Smooth muscle cell (in vitro differentiated cells): ENCODE data around the gene PRPS1. TPM values are rescaled to one million over a fixed set of nuclear protein-coding genes. Genes with fewer than 3 reads are reported as not detected.

Source experiments
- DNase-seq: peaks from one replicate; lab custom pipeline; 2025; ENCODE audit not compliant: unreplicated experiment; lab: John Stamatoyannopoulos, UW
- H2AFZ ChIP-seq: fragments of 200-600 bp; sonication (generic); 2 replicates; pipeline ENCODE4 v1.6.0; 2016; ENCODE audit warnings: antibody characterized with exemption, low read depth, mild to moderate bottlenecking
- H3F3A ChIP-seq: fragments of 200-600 bp; sonication (generic); 2 replicates; pipeline ENCODE4 v1.6.0; 2017; ENCODE audit warnings: antibody characterized with exemption, low read depth
- H3K27ac ChIP-seq: fragments of 200-600 bp; sonication (generic); 2 replicates; pipeline ENCODE4 v1.5.1; 2016; ENCODE audit warnings: low read depth, mild to moderate bottlenecking
- H3K27me3 ChIP-seq: fragments of 200-600 bp; sonication (generic); 2 replicates; pipeline ENCODE4 v1.6.1; 2016; ENCODE audit warnings: low read depth, mild to moderate bottlenecking
- H3K36me3 ChIP-seq: fragments of 200-600 bp; sonication (generic); 2 replicates; pipeline ENCODE4 v1.5.1; 2016; ENCODE audit warnings: low read depth
- H3K4me1 ChIP-seq: fragments of 200-600 bp; sonication (generic); 2 replicates; pipeline ENCODE4 v1.5.1; 2016; ENCODE audit warnings: low read depth
- H3K4me2 ChIP-seq: fragments of 200-600 bp; sonication (generic); 2 replicates; pipeline ENCODE4 v1.6.0; 2016; ENCODE audit warnings: mild to moderate bottlenecking
- H3K4me3 ChIP-seq: fragments of 200-600 bp; sonication (generic); 2 replicates; pipeline ENCODE4 v1.5.1; 2016; ENCODE audit warnings: mild to moderate bottlenecking
- H3K79me2 ChIP-seq: fragments of 200-600 bp; sonication (generic); 2 replicates; pipeline ENCODE4 v1.6.0; 2016; ENCODE audit warnings: low read depth, mild to moderate bottlenecking
- H3K9ac ChIP-seq: fragments of 200-600 bp; sonication (generic); 2 replicates; pipeline ENCODE4 v1.6.0; 2016; ENCODE audit warnings: low read depth
- H3K9me3 ChIP-seq: fragments of 200-600 bp; sonication (generic); replicated peaks from 2 replicates; pipeline ENCODE4 v1.5.1; 2016; ENCODE audit warnings: low read depth
- H4K20me1 ChIP-seq: fragments of 200-600 bp; sonication (generic); 2 replicates; pipeline ENCODE4 v1.6.0; 2016; ENCODE audit warnings: low read depth
- CTCF ChIP-seq: fragments of 200-600 bp; sonication (generic); IDR thresholded peaks from 2 replicates; pipeline ENCODE4 v1.5.1; 2017; ENCODE audit warnings: borderline replicate concordance, mild to moderate bottlenecking, antibody characterized with exemption; ENCODE audit not compliant: insufficient read depth, poor library complexity, severe bottlenecking
- WGBS: methylation state at CpG from one replicate; pipeline ENCODE4 v1.1.7; 2016; ENCODE audit warnings: low lambda C conversion rate; 5-methylcytosine and 5-hydroxymethylcytosine counted together
- polyA plus RNA-seq: library from polyadenylated mRNA; unstranded; fragments of >200 nt; fragmentation: Nextera tagmentation; extraction: Ambion mirVana; gene quantifications from 2 replicates; pipeline ENCODE4 v1.2.1, GENCODE V29; 2016
- total RNA-seq: library from RNA; depleted of rRNA; stranded (reverse); fragments of >200 nt; gene quantifications from 2 replicates; pipeline ENCODE4 v1.2.3, GENCODE V29; 2014

The PRPS1 gene
- total and polyA plus RNA-seq, 2 experiments from 2014 or later = 51.7 to 60.5 TPM

DNA sequence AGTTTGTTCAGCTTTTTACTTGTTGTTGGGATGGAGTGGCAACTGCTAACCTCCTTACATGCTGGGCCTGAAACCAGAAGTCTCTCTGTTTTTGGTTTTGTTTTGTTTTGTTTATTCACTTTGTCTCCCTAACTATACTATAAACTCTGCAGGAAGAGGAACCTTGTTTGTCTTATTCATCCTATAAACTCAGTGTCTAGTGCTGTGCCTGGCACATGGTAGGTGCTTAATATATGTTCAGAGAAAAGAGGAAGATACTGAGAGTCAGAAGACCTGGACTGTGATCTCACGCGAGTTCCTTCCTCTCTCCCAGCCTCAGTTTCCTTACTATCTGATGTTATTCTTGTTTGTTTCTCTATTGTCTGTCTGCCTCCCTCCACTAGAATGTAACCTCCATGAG, 71.3 kb downstream of the PRPS1 start:
- Histone ChIP-seq H3K9me3 (no peaks in the 10 kb centered on the region), H2AFZ (no peak overlapping the region), H3K27ac (no peak overlapping the region), H3K9ac (no peak overlapping the region), H3K27me3 (no peaks in the 10 kb centered on the region), H3F3A (no peaks in the 10 kb centered on the region), H3K36me3 (no peaks in the 10 kb centered on the region), H3K4me2 (no peak overlapping the region), H3K4me1 (peaks cover 6% of the 10 kb centered on the region), H4K20me1 (no peaks in the 10 kb centered on the region), H3K4me3 (no peak overlapping the region), H3K79me2 (no peaks in the 10 kb centered on the region)
- no peak for TF ChIP-seq CTCF
- no peak for DNase-seq
- 94% methylated on average over 2 of the region's 2 CpGs for WGBS

DNA sequence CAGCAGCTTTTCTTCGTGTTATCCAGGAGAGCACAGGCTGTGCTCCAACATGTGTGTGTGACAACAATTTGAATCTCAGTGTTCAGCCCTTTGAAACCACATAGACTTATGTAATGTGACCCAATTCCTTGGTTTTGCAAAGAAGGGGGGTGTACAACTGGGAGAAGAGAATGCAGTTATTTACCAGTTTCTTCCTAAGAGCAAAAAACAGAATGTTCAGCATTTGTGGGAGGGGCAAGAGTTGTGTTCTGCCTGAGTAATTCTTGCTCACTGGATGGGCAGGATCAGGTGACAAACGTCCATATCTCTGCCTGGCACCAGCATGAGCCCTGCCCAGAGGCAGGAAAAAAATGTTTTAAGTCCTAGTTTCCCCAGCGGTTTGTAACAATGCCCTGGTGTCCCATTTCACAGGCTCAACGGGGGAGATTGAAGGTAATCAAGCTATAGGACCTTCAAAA, 72.0 kb downstream of the PRPS1 start:
- WGBS = 24% methylated on average over 4 of the region's 4 CpGs
- peak overlapping the region; percentile 25 for H3K4me2 ChIP-seq
- no peak for TF ChIP-seq CTCF
- H2AFZ ChIP-seq = peak overlapping the region; percentile 51
- H3K79me2 ChIP-seq = no peaks in the 10 kb centered on the region
- no peak overlapping the region for H3K4me3 ChIP-seq
- H4K20me1 ChIP-seq = no peaks in the 10 kb centered on the region
- H3K27ac ChIP-seq = no peak overlapping the region
- H3F3A ChIP-seq = no peaks in the 10 kb centered on the region
- DNase-seq = no peak
- H3K9me3 ChIP-seq = no peaks in the 10 kb centered on the region
- no peak overlapping the region for H3K9ac ChIP-seq
- H3K27me3 ChIP-seq = no peaks in the 10 kb centered on the region
- H3K4me1 ChIP-seq = peaks cover 6% of the 10 kb centered on the region
- H3K36me3 ChIP-seq = no peaks in the 10 kb centered on the region

Other genes starting within 250 kb of the PRPS1 start
- not detected in 2 replicates for gene FRMPD3, start 178.9 kb upstream of the PRPS1 start, total RNA-seq
- gene FRMPD3, start 178.9 kb upstream of the PRPS1 start, polyA plus RNA-seq = not detected in 2 replicates
- 144 and 163 TPM in 2 replicates for gene TSC22D3, start 147.3 kb downstream of the PRPS1 start, total RNA-seq
- 202 and 271 TPM in 2 replicates for gene TSC22D3, start 147.3 kb downstream of the PRPS1 start, polyA plus RNA-seq
- gene NCBP2L, start 149.2 kb downstream of the PRPS1 start, total RNA-seq = not detected in 2 replicates
- not detected in 2 replicates for gene NCBP2L, start 149.2 kb downstream of the PRPS1 start, polyA plus RNA-seq
- 11.1 and 16.6 TPM in 2 replicates for gene MID2, start 197.4 kb downstream of the PRPS1 start, total RNA-seq
- gene MID2, start 197.4 kb downstream of the PRPS1 start, polyA plus RNA-seq = 4.9 and 6.7 TPM in 2 replicates